Activated naive CD4-positive, alpha-beta T cell treated with anti-CD3 and anti-CD28 coated beads, Interleukin-2, amount 10 ng/mL, durations not matched to agents 7 days and 5 days (primary cell): ENCODE data around the gene C6orf89.
"Not testable (repeated sequence)": the region's sequence is repeated elsewhere in the genome, so short reads cannot be mapped to it uniquely, and the experiment has no call there.

ENCODE experiments used
- CTCF ChIA-PET: fragments of 350-600 bp; sonication (Branson Sonifier 250); formaldehyde crosslinking; loops from one replicate; lab custom pipeline; 2021; ENCODE audit warnings: antibody characterized with exemption; lab: Charles Lee
- DNase-seq: peaks from one replicate; pipeline ENCODE4 v3.0.0-alpha.2; 2020
- H3K27ac Mint-ChIP-seq: one replicate; pipeline ENCODE4 v1.8.0; 2021; ENCODE audit warnings: mild to moderate bottlenecking, moderate library complexity, mixed read lengths
- H3K27me3 Mint-ChIP-seq: one replicate; pipeline ENCODE4 v1.8.0; 2021; ENCODE audit warnings: mild to moderate bottlenecking, mixed read lengths
- H3K36me3 Mint-ChIP-seq: one replicate; pipeline ENCODE4 v1.8.0; 2021; ENCODE audit warnings: mixed read lengths
- H3K4me1 Mint-ChIP-seq: one replicate; pipeline ENCODE4 v1.8.0; 2021; ENCODE audit warnings: mixed read lengths
- H3K4me3 Mint-ChIP-seq: one replicate; pipeline ENCODE4 v1.8.0; 2021; ENCODE audit warnings: mild to moderate bottlenecking, moderate library complexity, mixed read lengths
- H3K9me3 Mint-ChIP-seq: one replicate; pipeline ENCODE4 v1.8.0; 2021; ENCODE audit warnings: mixed read lengths

The C6orf89 gene

DNA sequence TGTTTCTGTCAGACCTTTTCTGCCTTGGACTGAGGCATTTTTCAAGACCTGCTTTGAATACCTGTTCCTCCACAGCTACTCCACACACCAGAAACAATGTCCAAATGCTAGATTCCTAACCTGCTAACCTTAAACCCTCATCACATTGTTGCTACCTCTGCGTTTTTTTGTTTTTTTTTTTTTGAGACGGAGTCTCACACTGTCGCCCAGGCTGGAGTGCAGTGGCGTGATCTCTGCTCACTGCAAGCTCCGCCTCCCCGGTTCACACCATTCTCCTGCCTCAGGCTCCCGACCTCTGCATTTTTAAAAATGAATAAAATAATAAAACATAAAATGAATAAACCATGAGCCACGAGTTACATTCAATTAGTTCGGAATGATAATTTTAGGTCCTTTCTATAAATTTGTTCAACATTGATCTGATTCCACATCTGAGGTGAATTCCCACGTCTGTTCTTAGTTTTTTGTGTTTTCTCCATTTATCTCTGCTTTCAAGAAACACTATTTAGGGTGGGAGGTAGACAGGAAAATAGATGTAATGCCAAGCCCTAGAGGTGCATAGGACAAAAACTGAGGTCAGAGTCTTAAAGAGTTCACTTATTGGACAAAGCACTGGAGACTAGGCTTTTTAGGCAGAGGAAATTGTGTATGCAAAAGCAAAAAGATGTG, 1.3 kb downstream of the C6orf89 start:
- Mint-ChIP-seq H3K9me3 (no peaks in the 10 kb centered on the region), H3K27me3 (no peaks in the 10 kb centered on the region), H3K4me3 (peak overlapping the region; percentile 90), H3K36me3 (peaks cover 10% of the 10 kb centered on the region), H3K4me1 (peaks cover 37% of the 10 kb centered on the region), H3K27ac (no peak overlapping the region)
- CTCF ChIA-PET = interaction anchor here (1.1 kb wide), 1 partner anchor 20 kb away, joined by 4 read pairs; no protein-coding TSS in a partner anchor
- no peak for DNase-seq

DNA sequence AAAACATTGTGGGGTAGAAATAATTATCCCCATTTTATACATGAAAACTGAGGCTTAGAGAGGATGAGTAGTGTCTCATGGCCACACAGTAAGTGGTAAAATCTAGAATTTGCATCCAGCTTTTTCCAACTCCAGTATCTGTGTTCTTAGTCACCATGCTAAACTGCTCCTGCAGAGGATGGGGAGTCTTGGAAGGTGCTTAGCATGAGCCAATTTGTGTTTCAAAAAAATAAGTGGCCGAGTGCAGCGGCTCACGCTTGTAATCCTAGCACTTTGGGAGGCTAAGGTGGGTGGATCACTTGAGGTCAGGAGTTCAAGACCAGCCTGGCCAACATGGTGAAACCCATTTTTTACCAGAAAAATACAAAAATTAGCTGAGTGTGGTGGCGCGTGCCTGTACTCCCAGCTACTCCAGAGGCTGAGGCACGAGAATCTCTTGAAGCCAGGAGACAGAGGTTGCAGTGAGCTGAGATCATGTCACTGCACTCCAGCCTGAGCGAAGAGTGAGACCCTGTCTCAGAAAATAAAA, 2.4 kb downstream of the C6orf89 start:
- H3K4me3 Mint-ChIP-seq = no peak overlapping the region
- no peak for DNase-seq
- H3K4me1 Mint-ChIP-seq = peaks cover 37% of the 10 kb centered on the region
- CTCF ChIA-PET = interaction anchor here (0.7 to 2.9 kb wide), 4 partner anchors 10 to 1168 kb away, joined by 3 to 13 read pairs (median 8); no protein-coding TSS in a partner anchor
- H3K36me3 Mint-ChIP-seq = peaks cover 13% of the 10 kb centered on the region
- no peaks in the 10 kb centered on the region for H3K9me3 Mint-ChIP-seq
- no peaks in the 10 kb centered on the region for H3K27me3 Mint-ChIP-seq
- no peak overlapping the region for H3K27ac Mint-ChIP-seq

DNA sequence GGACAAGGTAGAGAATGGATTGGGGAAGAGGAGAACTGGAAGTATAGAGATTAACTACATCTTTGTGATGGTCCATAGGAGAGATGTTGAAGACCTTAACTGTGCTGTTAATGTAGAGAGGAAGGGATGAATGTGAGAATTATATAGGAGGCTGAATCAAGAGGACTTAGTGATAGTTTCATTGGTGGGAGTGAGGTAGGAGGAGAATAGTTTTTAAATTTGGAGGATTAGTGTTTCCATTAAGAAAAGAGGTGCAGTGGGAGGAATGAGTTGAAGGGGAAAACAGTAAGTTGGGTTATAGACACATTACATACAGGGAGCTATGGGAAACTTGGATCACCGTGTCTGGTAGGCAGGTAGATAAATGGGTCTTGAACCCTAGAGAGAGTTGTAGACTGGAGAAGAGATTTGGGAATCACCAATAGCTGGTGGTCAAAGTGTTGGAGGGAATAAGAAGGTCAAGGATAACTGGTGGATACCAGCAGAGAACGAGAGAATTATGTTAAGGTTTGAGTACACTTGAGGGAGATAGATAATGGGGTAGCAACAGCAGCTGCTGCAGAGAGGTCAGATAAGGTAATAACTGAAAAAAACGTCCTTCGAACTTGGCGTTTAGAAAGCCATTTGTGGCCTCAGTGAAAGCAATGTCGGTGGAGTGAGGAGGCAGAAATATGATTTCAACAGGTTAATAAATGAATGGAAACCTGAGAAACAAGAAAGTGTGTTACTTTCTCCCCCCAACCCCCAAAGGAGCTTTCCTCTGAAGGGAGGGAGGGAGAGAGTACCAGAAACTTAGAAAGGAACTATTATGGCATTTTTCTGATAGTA, 3.1 kb downstream of the C6orf89 start:
- Mint-ChIP-seq H3K27ac (peak overlapping the region; percentile 26), H3K4me3 (no peak overlapping the region), H3K36me3 (peaks cover 13% of the 10 kb centered on the region), H3K27me3 (no peaks in the 10 kb centered on the region), H3K9me3 (no peaks in the 10 kb centered on the region), H3K4me1 (peaks cover 37% of the 10 kb centered on the region)
- DNase-seq = no peak
- CTCF ChIA-PET = interaction anchor here (0.7 to 2.9 kb wide), 6 partner anchors 9 to 1169 kb away, joined by 3 to 13 read pairs (median 4); no protein-coding TSS in a partner anchor

DNA sequence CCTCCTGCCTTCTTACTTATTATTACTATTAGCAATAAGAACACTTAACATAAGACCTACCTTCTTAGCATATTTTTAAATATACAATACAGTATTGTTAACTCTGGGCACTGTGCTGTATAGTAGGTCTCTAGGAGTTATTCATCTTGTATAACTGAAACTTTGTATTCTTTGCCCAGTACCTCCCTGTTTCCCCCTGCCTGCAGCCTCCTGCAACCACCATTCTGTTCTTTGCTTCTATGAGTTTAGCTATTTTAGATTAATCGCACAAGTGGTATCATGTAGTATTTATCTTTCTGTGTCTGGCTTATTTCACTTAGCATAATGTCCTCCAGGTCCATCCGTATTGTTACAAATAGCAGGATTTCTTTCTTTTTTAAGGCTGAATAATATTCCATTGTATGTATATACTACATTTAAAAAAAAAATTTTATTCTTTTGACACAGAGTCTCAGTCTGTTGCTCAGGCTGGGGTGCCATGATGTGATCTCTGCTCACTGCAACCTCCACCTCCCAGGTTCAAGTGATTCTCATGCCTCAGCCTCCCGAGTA, 4.4 kb downstream of the C6orf89 start:
- Mint-ChIP-seq H3K27me3 (no peaks in the 10 kb centered on the region), H3K4me3 (no peak overlapping the region), H3K36me3 (peaks cover 18% of the 10 kb centered on the region), H3K9me3 (no peaks in the 10 kb centered on the region), H3K4me1 (peaks cover 31% of the 10 kb centered on the region), H3K27ac (no peak overlapping the region)
- CTCF ChIA-PET = interaction anchor here (0.6 to 2.9 kb wide), 5 partner anchors 17 to 128 kb away, joined by 3 to 13 read pairs (median 5); no protein-coding TSS in a partner anchor
- DNase-seq = no peak

GRCh38 chr6:36891153-36891552, 5.4 kb downstream of the C6orf89 start:
- not testable (repeated sequence) for H3K9me3 Mint-ChIP-seq, H3K27me3 Mint-ChIP-seq, DNase-seq, H3K4me3 Mint-ChIP-seq, H3K27ac Mint-ChIP-seq
- Mint-ChIP-seq H3K4me1 (peaks cover 24% of the 10 kb centered on the region), H3K36me3 (peaks cover 25% of the 10 kb centered on the region)
- CTCF ChIA-PET = interaction anchor here (1.0 to 2.9 kb wide), 2 partner anchors 13 to 22 kb away, joined by 3 to 10 read pairs; no protein-coding TSS in a partner anchor

DNA sequence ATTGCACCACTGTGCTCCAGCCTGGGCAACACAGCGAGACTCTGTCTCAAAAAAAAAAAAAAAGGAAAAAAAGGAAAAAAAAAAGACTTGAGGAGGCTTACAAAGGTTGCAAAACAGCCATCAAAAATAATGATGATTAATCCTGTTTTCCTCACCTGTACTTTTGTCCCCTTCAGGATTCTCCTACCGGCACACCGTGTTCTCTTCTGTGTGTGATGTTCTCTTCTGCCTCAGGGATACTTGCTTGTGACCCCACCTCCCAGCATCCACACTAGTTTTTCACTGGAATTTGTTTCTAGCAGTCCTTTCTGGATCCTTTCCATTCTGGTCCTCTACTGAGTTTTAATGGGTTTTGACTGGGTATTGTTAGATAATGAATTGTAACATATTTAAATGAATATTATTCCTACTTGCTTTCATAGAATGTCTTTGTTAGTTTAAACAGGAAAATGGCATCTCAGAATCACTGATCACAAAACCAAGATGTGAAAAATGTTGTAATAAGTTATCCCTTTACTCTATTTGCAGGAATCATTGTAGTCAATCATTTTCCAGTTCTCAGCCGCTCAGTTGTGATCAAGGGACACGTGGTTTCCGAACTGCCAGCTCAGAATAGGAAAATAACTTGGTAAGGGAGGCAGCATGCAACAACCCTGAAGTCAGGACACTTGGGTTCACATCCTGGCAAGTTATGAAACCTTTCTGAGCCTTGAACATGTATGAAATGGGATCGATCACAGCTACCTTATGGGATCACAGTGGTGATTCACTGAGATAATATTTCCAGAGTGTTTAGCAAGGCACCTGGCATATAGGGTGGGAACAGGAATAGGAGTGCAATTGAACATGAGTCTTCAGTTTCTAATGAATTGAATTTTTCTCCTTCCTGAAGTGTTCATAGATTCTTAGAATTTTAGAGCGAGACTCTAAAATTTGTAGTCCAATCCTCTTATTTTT, 8.5 kb downstream of the C6orf89 start:
- CTCF ChIA-PET = interaction anchor here (2.0 to 6.5 kb wide), 2 partner anchors 9 to 123 kb away, joined by 8 to 42 read pairs; partner anchors contain the start of gene C6orf89
- Mint-ChIP-seq H3K9me3 (no peaks in the 10 kb centered on the region), H3K4me3 (no peak overlapping the region)

GRCh38 chr6:36897609-36898008, 11.9 kb downstream of the C6orf89 start:
- CTCF ChIA-PET = interaction anchor here (1.5 to 6.5 kb wide), 3 partner anchors 9 to 119 kb away, joined by 5 to 42 read pairs (median 6); no protein-coding TSS in a partner anchor
- no peaks in the 10 kb centered on the region for H3K9me3 Mint-ChIP-seq
- H3K27me3 Mint-ChIP-seq = no peaks in the 10 kb centered on the region
- no peak overlapping the region for H3K27ac Mint-ChIP-seq
- peak; percentile 58 for DNase-seq
- H3K4me1 Mint-ChIP-seq = peaks cover 3% of the 10 kb centered on the region
- H3K36me3 Mint-ChIP-seq = peaks cover 34% of the 10 kb centered on the region
- H3K4me3 Mint-ChIP-seq = no peak overlapping the region

More for the DNA sequence above, 8.5 kb downstream of the C6orf89 start:
- DNase-seq = no peak
- H3K27ac Mint-ChIP-seq = no peak overlapping the region
- H3K36me3 Mint-ChIP-seq = peaks cover 25% of the 10 kb centered on the region
- H3K27me3 Mint-ChIP-seq = no peaks in the 10 kb centered on the region
- peaks cover 3% of the 10 kb centered on the region for H3K4me1 Mint-ChIP-seq

DNA sequence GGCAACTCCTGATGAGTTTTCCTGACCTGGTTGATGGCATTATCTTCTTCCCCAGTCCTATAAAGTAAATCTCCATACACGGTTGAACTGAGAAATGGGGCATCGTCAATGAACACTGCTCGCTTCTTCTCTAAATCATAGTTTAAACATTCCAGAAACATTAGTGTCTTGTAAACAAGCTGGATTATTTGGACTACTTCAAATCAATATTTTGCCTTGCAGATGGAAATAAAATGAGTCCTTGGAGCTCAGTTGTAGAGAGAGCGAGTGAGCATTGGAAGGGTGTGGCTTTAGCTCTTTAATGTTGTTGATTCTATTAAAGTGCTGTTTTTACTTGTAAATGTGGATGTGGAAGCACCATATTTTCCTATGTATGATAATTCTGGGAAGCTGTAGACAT, 18.4 kb downstream of the C6orf89 start:
- CTCF ChIA-PET = interaction anchor here (0.7 to 1.1 kb wide), 3 partner anchors 13 to 469 kb away, joined by 3 read pairs; no protein-coding TSS in a partner anchor
- Mint-ChIP-seq H3K27ac (no peak overlapping the region), H3K27me3 (no peaks in the 10 kb centered on the region), H3K36me3 (peaks cover 57% of the 10 kb centered on the region), H3K4me3 (no peak overlapping the region), H3K9me3 (no peaks in the 10 kb centered on the region), H3K4me1 (peaks cover 32% of the 10 kb centered on the region)
- DNase-seq = no peak

DNA sequence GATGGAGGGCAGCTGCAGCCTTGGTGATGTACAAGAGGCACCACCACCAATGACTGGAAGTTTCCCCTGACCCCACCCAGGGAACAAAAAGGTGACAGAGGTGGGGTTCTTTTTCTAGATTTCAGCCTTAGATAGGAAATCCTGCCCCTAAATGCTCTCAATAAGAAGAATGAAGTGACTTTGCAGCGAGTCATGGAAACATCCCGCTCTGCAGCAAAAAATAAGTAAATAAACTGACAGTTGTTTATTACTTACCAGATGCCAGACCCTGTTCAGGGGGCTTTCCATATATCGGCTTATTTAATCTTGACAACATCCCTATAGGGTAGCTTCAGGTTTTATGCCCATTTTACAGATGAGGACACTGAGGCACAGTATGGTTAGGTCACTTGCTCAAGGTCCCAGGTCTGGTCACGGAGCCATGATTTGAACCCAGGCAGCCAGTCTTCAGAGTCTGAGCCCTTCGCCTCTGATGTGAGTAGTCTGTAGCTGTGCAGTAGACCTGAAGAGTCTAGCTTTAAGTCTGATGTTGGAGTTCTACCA, 19.2 kb downstream of the C6orf89 start:
- Mint-ChIP-seq H3K4me1 (peaks cover 34% of the 10 kb centered on the region), H3K9me3 (no peaks in the 10 kb centered on the region), H3K27me3 (no peaks in the 10 kb centered on the region), H3K4me3 (no peak overlapping the region), H3K27ac (no peak overlapping the region), H3K36me3 (peaks cover 56% of the 10 kb centered on the region)
- CTCF ChIA-PET = interaction anchor here (0.9 to 1.1 kb wide), 2 partner anchors 25 to 113 kb away, joined by 3 to 4 read pairs; no protein-coding TSS in a partner anchor
- DNase-seq = no peak

GRCh38 chr6:36906539-36907325, 21.0 kb downstream of the C6orf89 start:
- Mint-ChIP-seq H3K36me3 (peaks cover 57% of the 10 kb centered on the region), H3K4me3 (no peak overlapping the region), H3K9me3 (no peaks in the 10 kb centered on the region), H3K4me1 (peaks cover 45% of the 10 kb centered on the region), H3K27me3 (no peaks in the 10 kb centered on the region), H3K27ac (no peak overlapping the region)
- DNase-seq = no peak
- CTCF ChIA-PET = interaction anchor here (0.8 to 4.7 kb wide), 5 partner anchors 17 to 112 kb away, joined by 3 to 15 read pairs (median 4); partner anchors contain the start of gene C6orf89

DNA sequence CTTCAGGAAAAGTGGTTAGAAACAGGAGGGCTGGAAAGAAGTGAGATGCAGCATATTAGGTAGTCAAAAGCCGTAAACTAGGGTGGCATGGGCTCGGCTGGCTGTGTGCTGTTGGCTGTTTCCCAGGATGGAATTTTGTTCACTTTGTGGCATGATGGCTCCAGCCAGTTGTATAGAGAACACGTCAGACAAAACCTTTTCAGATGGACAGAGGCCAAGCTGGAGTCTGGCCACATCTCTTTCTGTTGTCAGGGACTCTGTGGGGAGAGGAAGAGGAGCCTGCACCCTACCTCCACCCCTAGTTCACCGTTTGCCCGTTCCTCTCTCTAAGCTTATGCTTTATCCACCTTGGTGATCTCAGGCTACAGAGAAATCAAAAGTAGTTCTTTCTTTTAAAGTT, 22.0 kb downstream of the C6orf89 start:
- DNase-seq = no peak
- no peaks in the 10 kb centered on the region for H3K27me3 Mint-ChIP-seq
- H3K27ac Mint-ChIP-seq = no peak overlapping the region
- no peaks in the 10 kb centered on the region for H3K9me3 Mint-ChIP-seq
- peaks cover 56% of the 10 kb centered on the region for H3K4me1 Mint-ChIP-seq
- H3K4me3 Mint-ChIP-seq = no peak overlapping the region
- peaks cover 54% of the 10 kb centered on the region for H3K36me3 Mint-ChIP-seq
- CTCF ChIA-PET = interaction anchor here (1.2 to 4.7 kb wide), 3 partner anchors 21 to 110 kb away, joined by 4 to 15 read pairs (median 11); no protein-coding TSS in a partner anchor

DNA sequence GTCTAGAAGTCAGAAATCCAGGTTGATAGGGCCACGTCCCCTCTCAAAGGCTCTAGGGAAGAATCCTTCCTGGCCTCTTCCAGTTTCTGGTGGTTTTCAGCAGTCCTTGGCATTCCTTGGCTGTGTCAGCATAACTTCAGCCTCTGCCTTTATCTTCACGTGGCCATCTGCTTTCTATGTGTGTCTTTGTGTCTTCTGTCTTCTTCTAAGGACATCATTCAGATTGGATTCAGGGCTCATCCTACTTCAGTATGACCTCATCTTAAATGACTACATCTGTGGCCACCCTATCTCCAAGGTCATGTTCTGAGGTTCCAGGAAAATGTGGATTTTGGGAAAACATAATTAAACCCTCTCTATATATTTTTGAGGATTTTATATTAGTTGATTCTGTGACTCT, 23.0 kb downstream of the C6orf89 start:
- Mint-ChIP-seq H3K27ac (no peak overlapping the region), H3K9me3 (no peaks in the 10 kb centered on the region), H3K4me3 (no peak overlapping the region), H3K36me3 (peaks cover 54% of the 10 kb centered on the region), H3K4me1 (peaks cover 65% of the 10 kb centered on the region), H3K27me3 (no peaks in the 10 kb centered on the region)
- CTCF ChIA-PET = interaction anchor here (4.7 kb wide), 1 partner anchor 110 kb away, joined by 15 read pairs; no protein-coding TSS in a partner anchor
- no peak for DNase-seq
